ENCODE data around the gene RANBP10.
"Not testable (repeated sequence)": the region's sequence is repeated elsewhere in the genome, so short reads cannot be mapped to it uniquely, and the experiment has no call there.

Gene RANBP10

DNA sequence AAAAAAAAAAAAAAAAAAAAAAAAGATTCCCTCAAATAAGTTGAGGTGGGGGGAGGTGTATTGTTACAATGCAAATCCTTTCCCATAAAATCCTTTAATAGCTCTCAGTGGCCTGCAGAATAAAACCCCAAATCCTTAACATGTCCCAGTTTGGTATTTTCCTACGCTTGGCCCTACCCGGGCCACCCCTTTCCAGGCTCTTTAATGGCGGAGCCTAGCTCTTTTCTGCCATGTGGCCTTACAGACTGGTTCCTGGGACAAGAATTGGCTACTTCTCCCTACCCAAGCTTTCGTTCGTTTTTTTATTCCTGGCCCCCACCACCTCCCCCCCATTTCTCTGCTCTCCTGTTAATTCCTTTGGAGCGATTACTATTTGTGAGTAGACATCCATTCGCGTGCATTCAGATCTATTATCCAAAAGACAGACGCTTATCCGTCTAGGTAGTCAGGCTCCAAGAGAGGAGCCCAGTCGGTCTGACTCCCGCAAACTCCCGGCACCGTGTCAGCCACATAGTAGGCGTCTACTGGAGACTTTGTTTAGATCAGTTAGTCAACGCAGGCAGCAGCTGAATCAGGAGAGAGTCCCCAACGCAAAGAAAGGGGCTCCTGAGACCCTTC, 34.9 kb upstream of the RANBP10 start:
- TF ChIP-seq, protein P1, sequence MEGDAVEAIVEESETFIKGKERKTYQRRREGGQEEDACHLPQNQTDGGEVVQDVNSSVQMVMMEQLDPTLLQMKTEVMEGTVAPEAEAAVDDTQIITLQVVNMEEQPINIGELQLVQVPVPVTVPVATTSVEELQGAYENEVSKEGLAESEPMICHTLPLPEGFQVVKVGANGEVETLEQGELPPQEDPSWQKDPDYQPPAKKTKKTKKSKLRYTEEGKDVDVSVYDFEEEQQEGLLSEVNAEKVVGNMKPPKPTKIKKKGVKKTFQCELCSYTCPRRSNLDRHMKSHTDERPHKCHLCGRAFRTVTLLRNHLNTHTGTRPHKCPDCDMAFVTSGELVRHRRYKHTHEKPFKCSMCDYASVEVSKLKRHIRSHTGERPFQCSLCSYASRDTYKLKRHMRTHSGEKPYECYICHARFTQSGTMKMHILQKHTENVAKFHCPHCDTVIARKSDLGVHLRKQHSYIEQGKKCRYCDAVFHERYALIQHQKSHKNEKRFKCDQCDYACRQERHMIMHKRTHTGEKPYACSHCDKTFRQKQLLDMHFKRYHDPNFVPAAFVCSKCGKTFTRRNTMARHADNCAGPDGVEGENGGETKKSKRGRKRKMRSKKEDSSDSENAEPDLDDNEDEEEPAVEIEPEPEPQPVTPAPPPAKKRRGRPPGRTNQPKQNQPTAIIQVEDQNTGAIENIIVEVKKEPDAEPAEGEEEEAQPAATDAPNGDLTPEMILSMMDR (IDR thresholded peaks at IDR 0.05; ENCODE audit: low read depth, low read length), result no peak
- H3K4me3 ChIP-seq (replicated peaks in 1 of 2; ENCODE audit: low read depth in 2 of 2, low read length in 2 of 2), result peak overlapping the region in 1 of 2 donors; percentile 93
- no peak for DNase-seq (ENCODE audit: low read depth in 2 of 2)

DNA sequence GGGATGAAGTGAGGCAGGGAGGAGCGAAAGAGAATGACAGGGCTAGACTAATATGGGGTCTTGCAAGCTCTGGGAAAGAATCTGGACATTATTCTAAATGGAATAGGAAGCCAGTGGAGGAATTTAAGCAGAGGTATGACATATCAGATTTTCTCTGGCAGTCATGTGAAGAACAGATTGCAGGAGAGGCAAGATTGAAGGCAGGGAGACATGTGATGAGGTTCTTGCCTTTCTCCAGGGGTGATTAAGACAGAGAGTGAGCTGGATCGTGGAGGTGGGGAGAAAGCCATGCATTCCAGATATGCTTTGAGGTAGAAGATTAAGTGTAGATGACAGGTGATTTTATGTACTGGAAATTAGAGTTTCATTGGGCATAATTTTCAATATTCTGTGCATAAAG, 31.5 kb upstream of the RANBP10 start:
- TF ChIP-seq, protein P1 (IDR thresholded peaks at IDR 0.05; ENCODE audit: low read depth, low read length), result no peak
- H3K4me3 ChIP-seq (replicated peaks in 1 of 2; ENCODE audit: low read depth in 2 of 2, low read length in 2 of 2), result no peak overlapping the region
- DNase-seq (ENCODE audit: low read depth in 2 of 2), result no peak

DNA sequence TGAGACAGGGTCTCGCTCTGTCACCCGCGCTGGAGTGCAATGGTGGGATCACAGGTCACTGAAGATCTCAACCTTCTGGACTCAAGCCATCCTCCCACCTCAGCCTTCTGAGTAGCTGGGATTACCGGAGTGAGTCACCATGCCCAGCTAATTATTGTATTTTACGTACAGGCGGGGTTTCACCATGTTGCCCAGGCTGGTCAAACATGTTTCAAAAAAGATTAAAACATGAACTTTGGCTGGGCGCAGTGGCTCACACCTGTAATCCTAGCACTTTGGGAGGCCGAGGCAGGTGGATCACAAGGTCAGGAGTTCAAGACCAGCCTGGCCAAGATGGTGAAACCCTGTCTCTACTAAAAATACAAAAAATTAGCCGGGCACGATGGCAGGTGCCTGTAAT, 30.8 kb upstream of the RANBP10 start:
- H3K4me3 ChIP-seq (replicated peaks in 1 of 2; ENCODE audit: low read depth in 2 of 2, low read length in 2 of 2); DNase-seq (ENCODE audit: low read depth in 2 of 2): not testable (repeated sequence)

DNA sequence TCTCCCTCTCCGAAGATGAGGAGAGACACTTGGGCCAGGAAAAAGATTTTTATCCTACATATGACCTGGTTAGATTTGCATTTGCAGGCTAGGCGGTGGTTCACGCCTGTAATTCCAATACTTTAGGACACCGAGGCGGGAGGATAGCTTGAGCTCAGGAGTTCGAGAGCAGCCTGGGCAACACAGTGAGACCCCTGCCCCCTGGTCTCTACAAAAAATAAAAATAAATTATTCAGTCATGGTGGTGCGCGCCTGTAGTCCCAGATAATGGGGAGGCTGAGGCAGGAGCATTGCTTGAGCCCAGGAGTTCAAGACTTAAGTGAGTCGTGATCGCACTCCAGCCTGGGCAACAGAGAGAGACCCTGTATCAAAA, 27.9 kb upstream of the RANBP10 start:
- TF ChIP-seq, protein P1 (IDR thresholded peaks at IDR 0.05; ENCODE audit: low read depth, low read length), result no peak
- DNase-seq (ENCODE audit: low read depth in 2 of 2), result no peak
- peak overlapping the region in 1 of 2 donors; percentile 82 for H3K4me3 ChIP-seq (replicated peaks in 1 of 2; ENCODE audit: low read depth in 2 of 2, low read length in 2 of 2)

DNA sequence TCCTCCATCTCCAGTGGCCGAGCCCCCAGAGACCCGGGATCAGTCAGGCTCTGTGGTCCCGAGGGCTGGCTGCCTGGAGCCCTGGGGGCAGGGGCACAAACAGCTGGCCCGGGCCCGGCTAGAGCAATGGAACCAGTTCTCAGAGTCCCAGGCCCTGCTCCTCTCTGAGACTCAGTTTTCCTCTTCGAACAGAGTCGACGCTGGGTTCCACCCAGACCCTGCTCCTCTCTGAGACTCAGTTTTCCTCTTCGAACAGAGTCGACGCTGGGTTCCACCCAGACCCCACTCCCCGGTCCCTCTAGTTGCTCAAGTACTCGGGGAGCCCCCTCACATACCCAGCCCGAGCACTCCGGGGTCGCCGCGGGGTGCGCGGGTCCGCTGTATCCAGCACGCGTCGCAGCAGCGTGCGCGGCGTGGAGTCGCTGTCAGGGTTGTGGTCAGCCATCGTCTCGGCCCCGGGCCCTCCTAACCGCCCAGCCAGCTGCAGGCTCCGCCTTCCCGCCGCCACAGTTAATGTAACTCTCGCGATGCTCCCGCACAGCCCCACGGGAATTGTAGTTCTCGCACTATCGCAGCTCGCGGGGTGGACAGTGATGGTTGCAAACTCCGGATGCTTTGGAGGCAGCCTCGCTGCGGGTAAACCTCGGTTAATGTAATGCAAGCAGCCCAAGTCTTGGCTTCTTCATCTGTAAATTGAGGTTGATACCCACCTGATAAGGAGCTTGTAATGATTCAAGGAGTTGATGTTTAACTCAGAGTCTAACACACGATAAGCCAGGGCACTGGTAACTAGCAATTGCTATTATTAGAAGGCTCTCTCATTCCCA, 27.3 kb upstream of the RANBP10 start:
- DNase-seq (ENCODE audit: low read depth in 2 of 2), result peak; percentile 91 to 93
- TF ChIP-seq, protein P1 (IDR thresholded peaks at IDR 0.05; ENCODE audit: low read depth, low read length), result no peak
- H3K4me3 ChIP-seq (replicated peaks in 1 of 2; ENCODE audit: low read depth in 2 of 2, low read length in 2 of 2), result peak overlapping the region; percentile 75 to 82

DNA sequence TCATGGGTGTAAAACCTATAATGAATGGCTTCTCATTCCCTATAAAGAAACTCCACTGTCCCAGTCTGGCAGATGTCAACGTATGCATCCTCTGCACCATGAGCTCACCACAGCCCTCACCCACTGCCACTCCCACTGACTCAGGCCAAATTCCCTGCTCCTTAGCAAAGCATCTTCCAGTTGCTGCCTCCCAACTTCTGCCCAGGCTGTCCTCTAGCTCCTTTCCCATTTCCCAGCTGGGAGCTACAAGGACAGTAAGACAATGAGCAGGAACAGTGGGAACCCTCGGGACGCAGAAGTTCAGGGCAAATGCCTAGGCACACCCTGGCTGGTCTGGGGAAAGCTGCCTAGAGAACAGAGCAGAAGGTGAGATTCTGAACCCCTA, 26.7 kb upstream of the RANBP10 start:
- H3K4me3 ChIP-seq (replicated peaks in 1 of 2; ENCODE audit: low read depth in 2 of 2, low read length in 2 of 2), result peak overlapping the region; percentile 75 to 82
- TF ChIP-seq, protein P1 (IDR thresholded peaks at IDR 0.05; ENCODE audit: low read depth, low read length), result no peak
- peak; percentile 41 to 77 for DNase-seq (ENCODE audit: low read depth in 2 of 2)

DNA sequence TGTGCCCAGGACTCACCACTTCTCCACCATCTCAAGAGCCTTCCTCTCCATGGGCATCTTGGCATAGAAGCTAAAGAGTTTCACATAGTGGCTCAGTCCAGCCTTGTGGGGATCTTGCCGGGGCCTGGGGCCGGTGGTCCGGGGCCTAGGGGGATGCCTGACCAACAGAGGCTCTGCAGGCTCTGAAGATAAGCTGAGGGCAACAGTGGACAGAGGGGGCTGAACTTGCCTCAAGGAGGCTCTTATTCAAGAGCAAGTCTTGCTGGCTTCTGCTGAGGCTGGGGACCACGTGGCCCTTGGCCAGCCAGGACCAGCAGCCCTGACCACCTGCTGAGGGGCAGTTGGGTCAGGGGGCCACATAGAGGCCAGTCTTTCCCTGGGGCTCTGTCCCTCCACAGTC, 22.3 kb upstream of the RANBP10 start:
- TF ChIP-seq, protein P1 (IDR thresholded peaks at IDR 0.05; ENCODE audit: low read depth, low read length), result no peak
- DNase-seq (ENCODE audit: low read depth in 2 of 2), result no peak

More for the DNA sequence above, 22.3 kb upstream of the RANBP10 start:
- H3K4me3 ChIP-seq (replicated peaks in 1 of 2; ENCODE audit: low read depth in 2 of 2, low read length in 2 of 2), result no peak overlapping the region
